T-cell (primary cell): Measurements from ENCODE around the gene POLR1E. TPM values are rescaled to one million over a fixed set of nuclear protein-coding genes. Genes with fewer than 3 reads are reported as not detected.

Source experiments
- ATAC-seq, 4 experiments: fragments of 200-7000 bp in 3 of 4; fragments of 150-1000 bp in 1 of 4; cut with Tn5 transposase; replicated peaks in 1 of 4; 1 replicate in 3 of 4; 2 replicates in 1 of 4; pipeline ENCODE4 v1.10.0; 2021; ENCODE audit warnings: moderate library complexity in 3 of 4, mild to moderate bottlenecking in 2 of 4, moderate number of reproducible peaks in 1 of 4
- CTCF ChIA-PET, 2 donors: fragments of 300-600 bp; sonication (Branson Sonifier 250); formaldehyde crosslinking; loops; one replicate each; lab custom pipeline; 2022; ENCODE audit warnings: antibody characterized with exemption in 2 of 2; lab: Charles Lee
- POLR2A ChIA-PET, 2 donors: fragments of 300-600 bp; sonication (Branson Sonifier 250); formaldehyde crosslinking; loops; one replicate each; lab custom pipeline; 2022; ENCODE audit warnings: antibody characterized with exemption in 2 of 2; lab: Charles Lee
- DNase-seq, 35 experiments: peaks; one replicate each; pipeline versions ENCODE4 v3.0.0 to v3.0.0-alpha.2; 2013 to 2023
- H3K27ac ChIP-seq: one replicate; pipeline ENCODE4 v1.5.1; 2013; ENCODE audit warnings: low read length
- H3K27me3 ChIP-seq, 2 experiments: replicated peaks in 1 of 2; 1 replicate in 1 of 2; 2 replicates in 1 of 2; pipeline versions ENCODE4 v1.6.1 to v1.7.0; 2013; ENCODE audit warnings: low read length in 1 of 2, mixed read lengths in 1 of 2; ENCODE audit not compliant: control insufficient read depth in 2 of 2, insufficient read depth in 2 of 2; ENCODE audit errors: extremely low read depth in 1 of 2
- H3K36me3 ChIP-seq, 2 donors: 1 replicate in 1 of 2; 2 replicates in 1 of 2; pipeline versions ENCODE4 v1.6.1 to v1.7.0; 2013; ENCODE audit warnings: low read length in 1 of 2; ENCODE audit not compliant: control insufficient read depth in 2 of 2, insufficient read depth in 1 of 2; ENCODE audit errors: extremely low read depth in 1 of 2
- H3K4me1 ChIP-seq, 2 experiments: 1 replicate in 1 of 2; 2 replicates in 1 of 2; pipeline versions ENCODE4 v1.6.1 to v1.7.0; 2013; ENCODE audit warnings: low read length in 2 of 2, mixed read lengths in 1 of 2; ENCODE audit not compliant: insufficient read depth in 2 of 2, control insufficient read depth in 1 of 2; ENCODE audit errors: extremely low read depth in 1 of 2
- H3K4me3 ChIP-seq, 2 donors: 1 replicate in 1 of 2; 2 replicates in 1 of 2; pipeline versions ENCODE4 v1.5.1 to v1.7.0; 2013; ENCODE audit warnings: mild to moderate bottlenecking in 2 of 2, low read length in 1 of 2, moderate library complexity in 1 of 2; ENCODE audit not compliant: control insufficient read depth in 1 of 2; ENCODE audit errors: extremely low read depth in 1 of 2
- H3K9me3 ChIP-seq: 2 replicates; pipeline ENCODE4 v1.7.0; 2013
- H3K27ac Mint-ChIP-seq, 2 donors: one replicate each; pipeline ENCODE4 v1.8.0; 2020 to 2021; ENCODE audit warnings: mild to moderate bottlenecking in 2 of 2, mixed read lengths in 2 of 2
- H3K27me3 Mint-ChIP-seq, 2 donors: one replicate each; pipeline ENCODE4 v1.8.0; 2021 to 2022; ENCODE audit warnings: mixed read lengths in 2 of 2
- H3K36me3 Mint-ChIP-seq: one replicate; pipeline ENCODE4 v1.8.0; 2021; ENCODE audit warnings: mixed read lengths
- H3K4me1 Mint-ChIP-seq, 3 donors: one replicate each; pipeline ENCODE4 v1.8.0; 2020 to 2022; ENCODE audit warnings: mixed read lengths in 3 of 3, mild to moderate bottlenecking in 1 of 3
- H3K4me3 Mint-ChIP-seq, 3 donors: one replicate each; pipeline ENCODE4 v1.8.0; 2020 to 2022; ENCODE audit warnings: mild to moderate bottlenecking in 3 of 3, mixed read lengths in 3 of 3, moderate library complexity in 3 of 3
- H3K9me3 Mint-ChIP-seq, 3 donors: one replicate each; pipeline ENCODE4 v1.8.0; 2020 to 2022; ENCODE audit warnings: mixed read lengths in 3 of 3
- WGBS: methylation state at CpG from one replicate; pipeline ENCODE4 v1.1.5; 2013; ENCODE audit warnings: missing lambda C conversion rate; ENCODE audit not compliant: insufficient coverage; 5-methylcytosine and 5-hydroxymethylcytosine counted together
- total RNA-seq, 35 experiments: library from RNA in 6 of 35; stranded (reverse) in 6 of 35; fragments of 120-200 nt in 1 of 35; gene quantifications; one replicate each; pipeline versions ENCODE4 v1.2.1 to v1.2.4 and lab custom pipeline; 2013 to 2026

Gene POLR1E
- total RNA-seq, 5 donors from 2014 or later (not counting 1 experiment from before 2014, with no cell fraction given), result 31.5 to 37.4 (median 35.0) TPM

DNA sequence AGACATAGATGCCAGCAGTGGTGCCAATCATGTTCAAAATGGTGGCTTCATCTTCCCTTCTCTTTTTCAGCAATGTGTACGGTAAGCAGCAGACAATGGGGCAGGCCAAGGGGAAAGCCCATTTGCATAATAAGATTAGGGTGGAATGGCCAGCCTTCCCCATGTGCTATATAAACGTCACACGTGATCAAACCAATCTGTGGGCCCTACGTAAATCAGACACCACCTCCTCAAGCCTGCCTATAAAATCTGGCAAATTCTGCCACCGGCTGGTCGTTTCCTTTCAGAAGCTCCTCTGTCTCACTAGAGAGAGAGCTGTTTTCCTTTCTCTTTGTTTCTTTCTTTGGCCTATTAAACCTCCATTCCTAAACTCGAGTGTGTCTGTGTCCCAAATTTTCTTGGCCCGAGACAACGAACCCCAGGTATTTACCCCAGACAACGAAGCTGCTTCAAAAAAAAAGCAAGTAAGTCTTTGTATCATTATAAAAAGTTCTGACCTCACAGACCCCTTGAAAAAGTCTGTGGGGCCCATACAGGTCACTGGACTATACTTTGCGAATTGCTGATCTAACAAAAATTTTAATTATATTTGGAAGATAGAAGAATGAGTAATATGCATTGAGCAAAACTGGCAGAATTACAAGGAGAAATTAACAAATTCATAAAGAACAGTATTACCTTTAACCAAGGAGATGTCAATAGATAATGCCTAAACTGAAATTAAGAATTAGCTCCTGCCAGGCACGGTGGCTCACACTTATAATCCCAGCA, 35.7 kb upstream of the POLR1E start:
- WGBS, result 79% methylated on average over 5 of the region's 12 CpGs
- peaks cover 47 to 53% (median 51%) of the 10 kb centered on the region in 3 donors for H3K4me1 Mint-ChIP-seq

DNA sequence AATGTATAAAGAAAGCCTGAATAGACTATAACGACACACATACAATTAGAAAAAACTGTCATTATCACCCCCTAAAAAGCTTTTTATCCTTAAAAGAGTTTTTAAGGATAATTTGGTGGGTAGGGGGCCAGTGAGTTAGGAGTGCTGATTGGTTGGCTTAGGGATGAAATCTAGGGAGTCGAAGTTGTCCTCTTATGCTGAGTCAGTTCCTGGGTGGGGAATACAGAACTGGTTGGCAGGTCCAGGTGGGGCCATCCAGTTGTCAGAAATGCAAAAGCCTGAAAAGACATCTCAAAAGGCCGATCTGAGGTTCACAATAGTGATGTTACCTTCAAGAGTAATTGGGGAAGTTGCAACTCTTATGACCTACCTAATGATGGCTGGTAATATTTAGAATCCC, 34.1 kb upstream of the POLR1E start:
- no peaks in the 10 kb centered on the region for H3K9me3 Mint-ChIP-seq
- peaks cover 0 to 6% of the 10 kb centered on the region in 2 donors for H3K36me3 ChIP-seq
- 40% methylated on average over 1 of the region's 3 CpGs for WGBS
- peaks cover 17% of the 10 kb centered on the region for H3K36me3 Mint-ChIP-seq
- H3K9me3 ChIP-seq, result no peaks in the 10 kb centered on the region
- no peak overlapping the region for H3K27ac Mint-ChIP-seq
- no peaks in the 10 kb centered on the region for H3K27me3 Mint-ChIP-seq
- ATAC-seq, result no peak
- CTCF ChIA-PET, result no interaction called here
- no peak overlapping the region for H3K4me3 Mint-ChIP-seq
- no peaks in the 10 kb centered on the region for H3K27me3 ChIP-seq
- POLR2A ChIA-PET, result no interaction called here
- H3K4me1 ChIP-seq, result peaks cover 0 to 2% of the 10 kb centered on the region in 2 experiments
- no peak overlapping the region for H3K4me3 ChIP-seq
- no peak overlapping the region for H3K27ac ChIP-seq
- H3K4me1 Mint-ChIP-seq, result peaks cover 54 to 57% (median 55%) of the 10 kb centered on the region in 3 donors
- DNase-seq, result no peak

More for the DNA sequence above, 35.7 kb upstream of the POLR1E start:
- no peaks in the 10 kb centered on the region for H3K9me3 ChIP-seq
- Mint-ChIP-seq H3K4me3 (no peak overlapping the region), H3K27me3 (no peaks in the 10 kb centered on the region), H3K27ac (no peak overlapping the region), H3K36me3 (peaks cover 20% of the 10 kb centered on the region), H3K9me3 (no peaks in the 10 kb centered on the region)
- POLR2A ChIA-PET, result interaction anchor here (0.5 to 1.1 kb wide), 5 partner anchors 13 to 1748 kb away, joined by 3 to 4 read pairs (median 3); no protein-coding TSS in a partner anchor
- ATAC-seq (no peak), DNase-seq (no peak)
- peaks cover 0 to 6% of the 10 kb centered on the region in 2 donors for H3K36me3 ChIP-seq
- no peak overlapping the region for H3K4me3 ChIP-seq
- no peak overlapping the region for H3K27ac ChIP-seq
- H3K4me1 ChIP-seq, result no peaks in the 10 kb centered on the region
- H3K27me3 ChIP-seq, result no peaks in the 10 kb centered on the region
- CTCF ChIA-PET, result no interaction called here

DNA sequence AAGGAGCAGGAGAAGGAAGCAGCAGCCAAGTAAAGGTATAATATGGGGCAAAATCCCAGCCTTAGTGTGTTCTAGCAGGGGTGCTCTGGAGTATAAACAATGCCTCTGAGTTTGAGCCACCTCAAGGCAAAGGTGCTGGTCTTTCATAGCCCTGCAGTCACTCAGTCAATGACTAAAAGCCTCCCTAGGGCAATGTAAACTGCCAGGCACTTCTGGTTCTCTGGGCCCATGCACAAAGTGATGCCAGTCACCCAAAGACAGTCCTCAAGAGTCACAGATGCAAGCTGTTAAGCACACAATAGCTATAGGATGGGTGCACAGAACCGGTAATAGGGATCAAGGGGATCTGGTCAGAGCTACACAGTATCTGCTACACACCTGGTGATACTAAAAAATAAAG, 33.1 kb upstream of the POLR1E start:
- peak overlapping the region; percentile 5 to 42 for H3K27ac Mint-ChIP-seq
- POLR2A ChIA-PET, result no interaction called here
- Histone ChIP-seq H3K27me3 (no peaks in the 10 kb centered on the region), H3K27ac (no peak overlapping the region), H3K9me3 (no peaks in the 10 kb centered on the region), H3K36me3 (peaks cover 0 to 6% of the 10 kb centered on the region in 2 donors), H3K4me3 (no peak overlapping the region), H3K4me1 (peaks cover 0 to 2% of the 10 kb centered on the region in 2 experiments)
- no CpG with 5 or more reads among the region's 1 CpG for WGBS
- peaks cover 60 to 61% (median 60%) of the 10 kb centered on the region in 3 donors for H3K4me1 Mint-ChIP-seq
- CTCF ChIA-PET, result no interaction called here
- peaks cover 17% of the 10 kb centered on the region for H3K36me3 Mint-ChIP-seq
- no peak overlapping the region for H3K4me3 Mint-ChIP-seq
- DNase-seq, result no peak
- no peak for ATAC-seq
- H3K9me3 Mint-ChIP-seq, result no peaks in the 10 kb centered on the region
- no peaks in the 10 kb centered on the region for H3K27me3 Mint-ChIP-seq

DNA sequence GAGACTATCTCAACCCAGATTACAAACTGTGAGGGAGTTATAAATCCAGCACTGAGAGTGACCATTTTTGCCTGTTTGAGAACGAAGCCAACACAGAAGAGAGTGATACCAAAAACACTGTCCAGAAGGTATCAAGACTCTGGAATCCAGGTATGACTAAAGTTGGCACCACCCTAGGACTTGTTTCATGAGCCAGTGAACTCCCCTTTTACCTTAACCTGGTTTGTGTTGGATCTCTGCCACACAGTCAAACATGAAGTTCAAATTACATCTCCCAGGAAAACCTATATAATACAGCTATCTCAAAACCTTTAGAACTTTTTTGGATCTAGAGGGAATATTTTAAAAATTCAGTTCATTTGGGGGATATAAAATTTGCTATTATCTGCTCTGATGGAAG, 31.9 kb upstream of the POLR1E start:
- H3K27me3 Mint-ChIP-seq, result no peaks in the 10 kb centered on the region
- H3K4me3 Mint-ChIP-seq, result no peak overlapping the region
- ChIA-PET POLR2A (interaction anchor here in 1 of 2 donors (0.6 kb wide), 1 partner anchor 12 kb away, joined by 7 read pairs; the partner anchor contains the start of gene ZBTB5), CTCF (no interaction called here)
- Histone ChIP-seq H3K27ac (no peak overlapping the region), H3K4me3 (no peak overlapping the region), H3K36me3 (peaks cover 0 to 6% of the 10 kb centered on the region in 2 donors), H3K27me3 (no peaks in the 10 kb centered on the region), H3K4me1 (peaks cover 0 to 2% of the 10 kb centered on the region in 2 experiments), H3K9me3 (no peaks in the 10 kb centered on the region)
- ATAC-seq, result no peak
- WGBS, result 100% methylated on average over 1 of the region's 1 CpG
- H3K27ac Mint-ChIP-seq, result peak overlapping the region in 1 of 2 donors; percentile 41
- H3K4me1 Mint-ChIP-seq, result peaks cover 64 to 66% (median 66%) of the 10 kb centered on the region in 3 donors
- no peak for DNase-seq
- H3K36me3 Mint-ChIP-seq, result peaks cover 14% of the 10 kb centered on the region
- H3K9me3 Mint-ChIP-seq, result no peaks in the 10 kb centered on the region

DNA sequence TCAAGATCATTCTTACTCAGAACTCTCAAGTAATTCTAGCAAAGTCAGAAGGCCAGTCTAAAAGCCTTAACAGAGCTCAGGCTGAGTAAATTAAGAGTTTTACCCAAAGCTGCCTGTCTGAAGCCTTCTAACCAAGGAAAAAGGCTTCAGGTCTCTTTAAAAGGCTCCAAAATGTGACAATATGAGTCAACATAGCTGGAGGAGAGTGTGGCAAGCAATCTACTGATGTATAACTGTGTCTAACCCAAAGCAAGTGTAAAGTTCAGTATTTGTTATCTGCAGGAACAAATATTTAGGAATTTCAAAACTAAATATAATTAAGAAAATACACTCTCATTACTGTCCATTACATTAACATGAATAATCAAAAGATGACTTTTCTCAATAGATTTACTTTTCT, 31.5 kb upstream of the POLR1E start:
- peaks cover 14% of the 10 kb centered on the region for H3K36me3 Mint-ChIP-seq
- POLR2A ChIA-PET, result interaction anchor here in 1 of 2 donors (0.6 kb wide), 1 partner anchor 11 kb away, joined by 7 read pairs; the partner anchor contains the start of gene ZBTB5
- DNase-seq, result no peak
- no peaks in the 10 kb centered on the region for H3K27me3 Mint-ChIP-seq
- Histone ChIP-seq H3K9me3 (no peaks in the 10 kb centered on the region), H3K27ac (no peak overlapping the region), H3K4me3 (no peak overlapping the region), H3K36me3 (peaks cover 0 to 6% of the 10 kb centered on the region in 2 donors), H3K4me1 (peaks cover 0 to 2% of the 10 kb centered on the region in 2 experiments), H3K27me3 (no peaks in the 10 kb centered on the region)
- ATAC-seq, result no peak
- no peaks in the 10 kb centered on the region for H3K9me3 Mint-ChIP-seq
- no peak overlapping the region for H3K4me3 Mint-ChIP-seq
- H3K4me1 Mint-ChIP-seq, result peaks cover 64 to 67% (median 66%) of the 10 kb centered on the region in 3 donors
- CTCF ChIA-PET, result no interaction called here
- H3K27ac Mint-ChIP-seq, result peak overlapping the region in 1 of 2 donors; percentile 41

DNA sequence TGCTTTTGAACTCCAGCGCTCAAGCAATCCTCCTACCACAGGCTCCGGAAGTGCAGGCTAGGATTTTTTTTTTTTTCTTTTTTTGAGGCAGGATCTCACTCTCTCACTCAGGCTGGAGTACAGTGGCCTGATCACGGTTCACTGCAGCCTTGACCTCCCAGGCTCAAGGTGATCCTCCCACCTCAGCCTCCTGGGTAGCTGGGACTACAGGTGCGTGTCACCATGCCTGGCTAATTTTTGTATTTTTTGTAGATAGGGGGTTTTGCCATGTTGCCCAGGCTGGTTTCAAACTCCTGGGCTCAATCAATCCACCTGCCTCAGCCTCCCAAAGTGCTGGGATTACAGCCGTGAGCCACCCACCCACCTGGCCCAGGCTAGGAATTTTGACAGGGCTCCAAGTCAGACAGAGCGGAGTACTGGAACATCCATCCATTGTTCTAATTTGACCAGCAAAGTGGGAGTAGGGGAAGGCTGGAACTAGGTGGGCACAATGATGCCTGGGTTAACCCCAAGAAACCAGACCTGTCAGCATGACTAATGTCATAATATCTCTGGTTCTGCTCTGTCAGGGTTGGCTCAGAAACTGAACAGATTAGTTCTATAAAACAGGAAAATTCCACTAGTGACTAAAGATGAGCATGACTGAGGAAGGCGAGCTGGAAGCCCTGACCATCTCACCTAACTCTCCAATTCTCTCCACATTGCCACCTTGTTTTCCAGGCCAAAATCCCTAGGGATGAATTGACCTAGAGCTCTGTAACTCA, 29.7 kb upstream of the POLR1E start:
- DNase-seq (no peak), ATAC-seq (no peak)
- Mint-ChIP-seq H3K27me3 (no peaks in the 10 kb centered on the region), H3K27ac (no peak overlapping the region), H3K9me3 (no peaks in the 10 kb centered on the region), H3K4me3 (no peak overlapping the region), H3K36me3 (peaks cover 5% of the 10 kb centered on the region), H3K4me1 (peaks cover 62 to 69% (median 67%) of the 10 kb centered on the region in 3 donors)
- Histone ChIP-seq H3K27ac (no peak overlapping the region), H3K36me3 (no peaks in the 10 kb centered on the region), H3K4me3 (no peak overlapping the region), H3K27me3 (no peaks in the 10 kb centered on the region), H3K4me1 (peaks cover 2% of the 10 kb centered on the region in 2 experiments), H3K9me3 (no peaks in the 10 kb centered on the region)
- ChIA-PET POLR2A (interaction anchor here in 1 of 2 donors (0.9 kb wide), 1 partner anchor 9 kb away, joined by 7 read pairs; the partner anchor contains the start of gene ZBTB5), CTCF (no interaction called here)
- 88% methylated on average over 1 of the region's 7 CpGs for WGBS
